Stimulated activated CD8-positive, alpha-beta memory T cell treated with anti-CD3 and anti-CD28 coated beads, Interleukin-7, amount 100 ng/mL, for 4 hours (primary cell): ENCODE measurements around the gene KIF16B.
"Not testable (repeated sequence)": the region's sequence is repeated elsewhere in the genome, so short reads cannot be mapped to it uniquely, and the experiment has no call there.

Experiments
- DNase-seq, 2 donors: peaks; one replicate each; pipeline ENCODE4 v3.0.0-alpha.2; 2020; ENCODE audit warnings: low read depth in 2 of 2

The KIF16B gene

GRCh38 chr20:16595376-16595775 is 22.1 kb upstream of the KIF16B start:
- DNase-seq = no peak

- DNase-seq = no peak
These were observed 16.9 kb upstream of the KIF16B start for GRCh38 chr20:16590041-16590633.

- DNase-seq = no peak
These were observed 16.4 kb upstream of the KIF16B start for GRCh38 chr20:16589623-16590022.

GRCh38 chr20:16588241-16588640 is 15.0 kb upstream of the KIF16B start:
- DNase-seq = no peak

GRCh38 chr20:16587066-16587465 is 13.8 kb upstream of the KIF16B start:
- no peak for DNase-seq

- no peak for DNase-seq
These were observed 10.2 kb upstream of the KIF16B start for GRCh38 chr20:16583474-16583873.

GRCh38 chr20:16581241-16581640 is 8.0 kb upstream of the KIF16B start:
- DNase-seq = no peak

GRCh38 chr20:16580620-16581019 is 7.4 kb upstream of the KIF16B start:
- no peak for DNase-seq

GRCh38 chr20:16580147-16580546 is 6.9 kb upstream of the KIF16B start:
- no peak for DNase-seq

GRCh38 chr20:16576219-16576618 is 3.0 kb upstream of the KIF16B start:
- DNase-seq = no peak

- DNase-seq = no peak
These were observed 2.3 kb upstream of the KIF16B start for GRCh38 chr20:16575390-16576140.

GRCh38 chr20:16574656-16575355 is 1.6 kb upstream of the KIF16B start:
- peak; percentile 55 to 75 for DNase-seq

- DNase-seq = no peak
These were observed 1.9 kb downstream of the KIF16B start for GRCh38 chr20:16571333-16571732.

- DNase-seq = no peak
These were observed 3.7 kb downstream of the KIF16B start for GRCh38 chr20:16569246-16570153.

GRCh38 chr20:16566080-16566479 is 7.2 kb downstream of the KIF16B start:
- no peak for DNase-seq

- DNase-seq = not testable (repeated sequence)
These were observed 9.2 kb downstream of the KIF16B start for GRCh38 chr20:16564079-16564478.

- no peak for DNase-seq
These were observed 10.0 kb downstream of the KIF16B start for GRCh38 chr20:16563066-16563806.

GRCh38 chr20:16562259-16562658 is 11.0 kb downstream of the KIF16B start:
- no peak for DNase-seq

GRCh38 chr20:16560661-16561060 is 12.6 kb downstream of the KIF16B start:
- no peak for DNase-seq

GRCh38 chr20:16560216-16560615 is 13.0 kb downstream of the KIF16B start:
- DNase-seq = no peak

- no peak for DNase-seq
These were observed 16.9 kb downstream of the KIF16B start for GRCh38 chr20:16556301-16556700.
